GM23248 (cell line): ENCODE results near the gene ZFPM1. TPM values are rescaled to one million over a fixed set of nuclear protein-coding genes. Genes with fewer than 3 reads are reported as not detected.

ENCODE experiments used
- DNase-seq: peaks from one replicate; pipeline ENCODE4 v3.0.0-alpha.2; 2015
- H2AFZ ChIP-seq: fragments of 200-600 bp; sonication (generic); 2 replicates; pipeline ENCODE4 v1.6.1; 2016; ENCODE audit warnings: antibody characterized with exemption
- H3F3A ChIP-seq: fragments of 200-600 bp; sonication (generic); 2 replicates; pipeline ENCODE4 v1.6.1; 2016; ENCODE audit warnings: mild to moderate bottlenecking, antibody characterized with exemption, mixed run types; ENCODE audit not compliant: insufficient read depth
- H3K27ac ChIP-seq: fragments of 200-600 bp; sonication (generic); 2 replicates; pipeline ENCODE4 v1.5.1; 2016; ENCODE audit warnings: mild to moderate bottlenecking
- H3K27me3 ChIP-seq: fragments of 200-600 bp; sonication (generic); replicated peaks from 2 replicates; pipeline ENCODE4 v1.6.1; 2016; ENCODE audit warnings: mild to moderate bottlenecking; ENCODE audit not compliant: insufficient read depth
- H3K36me3 ChIP-seq: fragments of 200-600 bp; sonication (generic); 2 replicates; pipeline ENCODE4 v1.6.1; 2016; ENCODE audit warnings: low read depth, mild to moderate bottlenecking
- H3K4me1 ChIP-seq: fragments of 200-600 bp; sonication (generic); 2 replicates; pipeline ENCODE4 v1.6.1; 2016; ENCODE audit warnings: mild to moderate bottlenecking; ENCODE audit not compliant: insufficient read depth
- H3K4me2 ChIP-seq: fragments of 200-600 bp; sonication (generic); one replicate; pipeline ENCODE4 v1.6.1; 2016; ENCODE audit warnings: mild to moderate bottlenecking; ENCODE audit not compliant: unreplicated experiment
- H3K4me3 ChIP-seq: fragments of 200-600 bp; sonication (generic); 2 replicates; pipeline ENCODE4 v1.5.1; 2016; ENCODE audit warnings: mild to moderate bottlenecking
- H3K79me2 ChIP-seq: fragments of 200-600 bp; sonication (generic); 2 replicates; pipeline ENCODE4 v1.6.1; 2016; ENCODE audit warnings: mild to moderate bottlenecking; ENCODE audit not compliant: insufficient read depth
- H3K9ac ChIP-seq: fragments of 200-600 bp; sonication (generic); 2 replicates; pipeline ENCODE4 v1.6.1; 2016; ENCODE audit warnings: mild to moderate bottlenecking
- H3K9me2 ChIP-seq: fragments of 200-600 bp; sonication (generic); 2 replicates; pipeline ENCODE4 v1.6.1; 2016; ENCODE audit warnings: mixed run types, mild to moderate bottlenecking, moderate library complexity; ENCODE audit not compliant: insufficient read depth
- H3K9me3 ChIP-seq: fragments of 200-600 bp; sonication (generic); one replicate; pipeline ENCODE4 v1.6.1; 2017; ENCODE audit warnings: low read depth
- H4K20me1 ChIP-seq: fragments of 200-600 bp; sonication (generic); 2 replicates; pipeline ENCODE4 v1.6.0; 2016; ENCODE audit not compliant: insufficient read depth
- EZH2 ChIP-seq: fragments of 200-600 bp; sonication (generic); IDR thresholded peaks from 2 replicates; pipeline ENCODE4 v1.6.1; 2018; ENCODE audit warnings: antibody characterized with exemption, mild to moderate bottlenecking; ENCODE audit not compliant: insufficient read depth, poor library complexity, severe bottlenecking
- EZH2phosphoT487 ChIP-seq: fragments of 200-600 bp; sonication (generic); IDR thresholded peaks from 2 replicates; pipeline ENCODE4 v1.6.1; 2018; ENCODE audit warnings: antibody characterized with exemption, moderate library complexity, mild to moderate bottlenecking, low read depth; ENCODE audit not compliant: insufficient read depth
- WGBS, 2 experiments: methylation state at CpG; one replicate each; pipeline ENCODE4 v1.1.6; 2015 to 2017; ENCODE audit warnings: low lambda C conversion rate in 2 of 2, low coverage in 1 of 2; ENCODE audit errors: missing lambda C conversion rate in 2 of 2; 5-methylcytosine and 5-hydroxymethylcytosine counted together
- in situ Hi-C: fragments of 300-500 bp; cut with MboI; formaldehyde crosslinking; loops from 2 replicates; pipeline ENCODE4 v1.15.0; 2020
- polyA plus RNA-seq: library from polyadenylated mRNA; unstranded; fragments of >200 nt; fragmentation: Nextera tagmentation; extraction: Ambion mirVana; gene quantifications from 2 replicates; pipeline ENCODE4 v1.2.1, GENCODE V29; 2016
- total RNA-seq: library from RNA; depleted of rRNA; stranded (reverse); fragments of >200 nt; shearing (Covaris generic); gene quantifications from 2 replicates; pipeline ENCODE4 v1.2.3, GENCODE V29; 2014

Gene ZFPM1
- total and polyA plus RNA-seq, 2 experiments from 2014 or later = 0.06 to 2.4 TPM

DNA sequence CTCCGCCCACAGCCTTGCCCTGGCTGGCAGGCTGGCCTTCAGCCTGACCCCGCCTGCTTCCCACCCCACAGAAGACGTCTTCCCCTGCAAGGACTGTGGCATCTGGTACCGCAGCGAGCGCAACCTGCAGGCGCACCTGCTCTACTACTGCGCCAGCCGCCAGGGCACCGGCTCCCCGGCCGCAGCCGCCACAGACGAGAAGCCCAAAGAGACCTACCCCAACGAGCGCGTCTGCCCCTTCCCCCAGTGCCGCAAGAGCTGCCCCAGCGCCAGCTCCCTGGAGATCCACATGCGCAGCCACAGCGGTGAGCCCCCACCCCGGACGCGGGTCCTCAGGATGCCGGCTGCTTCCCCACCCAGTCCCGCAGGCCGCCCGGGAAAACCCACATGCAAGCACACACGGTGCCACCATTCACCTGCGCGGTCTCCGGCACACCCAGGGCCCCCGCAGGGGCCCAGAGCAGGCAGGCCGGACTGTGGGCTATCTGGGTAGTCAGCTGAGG lies 78.9 kb downstream of the ZFPM1 start:
- H4K20me1 ChIP-seq = no peaks in the 10 kb centered on the region
- H3K4me1 ChIP-seq = peaks cover 5% of the 10 kb centered on the region
- H3K9me2 ChIP-seq = no peaks in the 10 kb centered on the region
- no peaks in the 10 kb centered on the region for H3K27me3 ChIP-seq
- 97% methylated on average over 32 to 34 of the region's 34 CpGs for WGBS, 2 experiments
- H3K9ac ChIP-seq = no peak overlapping the region
- TF ChIP-seq EZH2 (no peak), EZH2phosphoT487 (no peak)
- no peak overlapping the region for H3K4me3 ChIP-seq
- no peaks in the 10 kb centered on the region for H3K79me2 ChIP-seq
- in situ Hi-C loops = no loop called here
- 0 out of 2 replicates have a peak, but pooled peaks cover 6% of the 10 kb centered on the region for H3F3A ChIP-seq
- H3K9me3 ChIP-seq = no peaks in the 10 kb centered on the region
- no peak overlapping the region for H3K4me2 ChIP-seq
- H3K36me3 ChIP-seq = no peaks in the 10 kb centered on the region
- no peak overlapping the region for H3K27ac ChIP-seq
- no peak for DNase-seq
- no peak overlapping the region for H2AFZ ChIP-seq

GRCh38 chr16:88532434-88533241 lies 79.6 kb downstream of the ZFPM1 start:
- Histone ChIP-seq H3K27me3 (no peaks in the 10 kb centered on the region), H3K9me3 (no peaks in the 10 kb centered on the region), H3K4me2 (no peak overlapping the region), H3K27ac (no peak overlapping the region), H4K20me1 (no peaks in the 10 kb centered on the region), H2AFZ (0 out of 2 replicates have a peak overlapping the region, but pooled peaks have one; percentile 65), H3K36me3 (no peaks in the 10 kb centered on the region), H3K9ac (peak overlapping the region; percentile 76), H3F3A (0 out of 2 replicates have a peak, but pooled peaks cover 6% of the 10 kb centered on the region), H3K9me2 (no peaks in the 10 kb centered on the region), H3K4me3 (peak overlapping the region; percentile 72), H3K4me1 (peaks cover 5% of the 10 kb centered on the region), H3K79me2 (no peaks in the 10 kb centered on the region)
- in situ Hi-C loops = no loop called here
- no peak for DNase-seq
- WGBS, 2 experiments = 79 to 81% methylated on average over 30 to 37 of the region's 37 CpGs
- no peak for TF ChIP-seq EZH2

DNA sequence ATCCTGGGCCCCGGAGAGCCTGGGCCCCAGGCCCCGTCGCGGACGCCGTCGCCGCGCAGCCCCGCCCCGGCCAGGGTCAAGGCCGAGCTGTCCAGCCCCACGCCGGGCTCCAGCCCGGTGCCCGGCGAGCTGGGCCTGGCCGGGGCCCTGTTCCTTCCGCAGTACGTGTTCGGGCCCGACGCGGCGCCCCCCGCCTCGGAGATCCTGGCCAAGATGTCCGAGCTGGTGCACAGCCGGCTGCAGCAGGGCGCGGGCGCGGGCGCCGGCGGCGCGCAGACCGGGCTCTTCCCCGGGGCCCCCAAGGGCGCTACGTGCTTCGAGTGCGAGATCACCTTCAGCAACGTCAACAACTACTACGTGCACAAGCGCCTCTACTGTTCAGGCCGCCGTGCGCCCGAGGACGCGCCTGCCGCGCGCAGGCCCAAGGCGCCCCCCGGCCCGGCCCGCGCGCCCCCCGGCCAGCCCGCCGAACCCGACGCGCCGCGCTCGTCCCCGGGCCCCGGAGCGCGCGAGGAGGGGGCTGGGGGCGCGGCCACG lies 80.4 kb downstream of the ZFPM1 start:
- peaks cover 5% of the 10 kb centered on the region for H3K4me1 ChIP-seq
- H3K9ac ChIP-seq = peak overlapping the region; percentile 76
- peak overlapping the region; percentile 90 for H3K4me2 ChIP-seq
- no peaks in the 10 kb centered on the region for H4K20me1 ChIP-seq
- H3K4me3 ChIP-seq = peak overlapping the region; percentile 72
- H3K36me3 ChIP-seq = no peaks in the 10 kb centered on the region
- H3K27ac ChIP-seq = no peak overlapping the region
- peak overlapping the region; percentile 65; the same call in 1 of the 2 replicates for H2AFZ ChIP-seq
- no peaks in the 10 kb centered on the region for H3K27me3 ChIP-seq
- no peaks in the 10 kb centered on the region for H3K9me3 ChIP-seq
- DNase-seq = peak; percentile 78
- TF ChIP-seq EZH2 (no peak), EZH2phosphoT487 (no peak)
- WGBS, 2 experiments = 4 to 5% methylated on average over 20 to 23 of the region's 79 CpGs
- in situ Hi-C loops = no loop called here
- H3K79me2 ChIP-seq = no peaks in the 10 kb centered on the region
- H3F3A ChIP-seq = 0 out of 2 replicates have a peak, but pooled peaks cover 6% of the 10 kb centered on the region
- H3K9me2 ChIP-seq = no peaks in the 10 kb centered on the region

- Histone ChIP-seq H3K9me2 (no peaks in the 10 kb centered on the region), H3K4me1 (peaks cover 5% of the 10 kb centered on the region), H3K9ac (peak overlapping the region; percentile 92), H3K27me3 (no peaks in the 10 kb centered on the region), H3K4me3 (peak overlapping the region; percentile 90), H3K9me3 (no peaks in the 10 kb centered on the region), H3K79me2 (no peaks in the 10 kb centered on the region), H3F3A (0 out of 2 replicates have a peak, but pooled peaks cover 6% of the 10 kb centered on the region), H2AFZ (peak overlapping the region; percentile 73), H3K27ac (0 out of 2 replicates have a peak overlapping the region, but pooled peaks have one; percentile 48), H3K36me3 (no peaks in the 10 kb centered on the region), H4K20me1 (no peaks in the 10 kb centered on the region), H3K4me2 (peak overlapping the region; percentile 70)
- WGBS, 2 experiments = 0 to 1% methylated on average over 10 to 45 of the region's 114 CpGs
- in situ Hi-C loops = no loop called here
- TF ChIP-seq EZH2 (no peak), EZH2phosphoT487 (no peak)
- DNase-seq = peak; percentile 86
Measured at GRCh38 chr16:88533932-88534637, 81.0 kb downstream of the ZFPM1 start.
